Measurements from ENCODE around the gene SLC1A2.

Gene SLC1A2

GRCh38 chr11:35206616-35207015, 212.7 kb downstream of the SLC1A2 start:
- DNase-seq (ENCODE audit: low read depth): no peak
- no peak for TF ChIP-seq CTCF (IDR thresholded peaks at IDR 0.05; ENCODE audit: low read depth, low read length, missing control alignments)
- no peak overlapping the region for H3K4me3 ChIP-seq (ENCODE audit: low read depth, low read length)
- in situ Hi-C loops (cut with HindIII; ENCODE audit: low sequenced_read_pairs): no loop called here

- in situ Hi-C loops (cut with HindIII; ENCODE audit: low sequenced_read_pairs): no loop called here
- TF ChIP-seq CTCF (IDR thresholded peaks at IDR 0.05; ENCODE audit: low read depth, low read length, missing control alignments): no peak
- no peak for DNase-seq (ENCODE audit: low read depth)
- no peak overlapping the region for H3K4me3 ChIP-seq (ENCODE audit: low read depth, low read length)
These were observed 214.7 kb downstream of the SLC1A2 start for GRCh38 chr11:35204614-35205013.

All from astrocyte of the cerebellum (primary cell).